A172 (cell line): Measurements from ENCODE around the gene NAA25. TPM values are rescaled to one million over a fixed set of nuclear protein-coding genes. Genes with fewer than 3 reads are reported as not detected.

Experiments
- DNase-seq: peaks from one replicate; pipeline ENCODE4 v3.0.0-alpha.2; 2015; ENCODE audit warnings: low spot score
- total RNA-seq: library from RNA; depleted of rRNA; stranded (reverse); fragments of >200 nt; shearing (Covaris generic); gene quantifications from 2 replicates; pipeline ENCODE4 v1.2.3, GENCODE V29; 2014; rRNA removed

NAA25 gene
- 22.5 and 25.0 TPM in 2 replicates for total RNA-seq

- DNase-seq = peak; percentile 59
Measured at GRCh38 chr12:112108202-112109079, at the start of gene NAA25. NAA25 (minus strand) TSS chr12:112108783; CDS start chr12:112108773, 10 bp downstream.

- DNase-seq = no peak
Measured at GRCh38 chr12:112153893-112154219, 45.3 kb upstream of the NAA25 start.

- DNase-seq = no peak
Measured at GRCh38 chr12:112153181-112153892, 44.8 kb upstream of the NAA25 start.

GRCh38 chr12:112151766-112152541 is 43.4 kb upstream of the NAA25 start:
- no peak for DNase-seq

GRCh38 chr12:112149596-112149995 is 41.0 kb upstream of the NAA25 start:
- DNase-seq = no peak

GRCh38 chr12:112148031-112148513 is 39.5 kb upstream of the NAA25 start:
- peak; percentile 79 for DNase-seq

- no peak for DNase-seq
Measured at GRCh38 chr12:112146123-112146522, 37.5 kb upstream of the NAA25 start.

GRCh38 chr12:112140728-112141127 is 32.1 kb upstream of the NAA25 start:
- no peak for DNase-seq

- DNase-seq = no peak
Measured at GRCh38 chr12:112134731-112135130, 26.1 kb upstream of the NAA25 start.

- DNase-seq = no peak
Measured at GRCh38 chr12:112133418-112133817, 24.8 kb upstream of the NAA25 start.

GRCh38 chr12:112131686-112132085 is 23.1 kb upstream of the NAA25 start:
- DNase-seq = no peak

- DNase-seq = peak; percentile 38
Measured at GRCh38 chr12:112130441-112130998, 21.9 kb upstream of the NAA25 start.

GRCh38 chr12:112126911-112127310 is 18.3 kb upstream of the NAA25 start:
- no peak for DNase-seq

- no peak for DNase-seq
Measured at GRCh38 chr12:112126000-112126438, 17.4 kb upstream of the NAA25 start.

- peak; percentile 92 for DNase-seq
Measured at GRCh38 chr12:112125250-112125999, 16.8 kb upstream of the NAA25 start, which contains the start of gene TRAFD1. TRAFD1 (plus strand) TSS chr12:112125560; CDS start chr12:112130523, 4,963 bp downstream.

- DNase-seq = no peak
Measured at GRCh38 chr12:112124918-112125249, 16.3 kb upstream of the NAA25 start.

- no peak for DNase-seq
Measured at GRCh38 chr12:112122823-112123690, 14.5 kb upstream of the NAA25 start.

- DNase-seq = peak; percentile 74
Measured at GRCh38 chr12:112121780-112122565, 13.4 kb upstream of the NAA25 start.

- DNase-seq = no peak
Measured at GRCh38 chr12:112117685-112118084, 9.1 kb upstream of the NAA25 start.
